ENCODE results near the gene PMM1.

Gene PMM1

GRCh38 chr22:41539146-41540005 is 50.3 kb downstream of the PMM1 start:
- no peak overlapping the region for H3K4me3 ChIP-seq (ENCODE audit: low read depth, low read length)

DNA sequence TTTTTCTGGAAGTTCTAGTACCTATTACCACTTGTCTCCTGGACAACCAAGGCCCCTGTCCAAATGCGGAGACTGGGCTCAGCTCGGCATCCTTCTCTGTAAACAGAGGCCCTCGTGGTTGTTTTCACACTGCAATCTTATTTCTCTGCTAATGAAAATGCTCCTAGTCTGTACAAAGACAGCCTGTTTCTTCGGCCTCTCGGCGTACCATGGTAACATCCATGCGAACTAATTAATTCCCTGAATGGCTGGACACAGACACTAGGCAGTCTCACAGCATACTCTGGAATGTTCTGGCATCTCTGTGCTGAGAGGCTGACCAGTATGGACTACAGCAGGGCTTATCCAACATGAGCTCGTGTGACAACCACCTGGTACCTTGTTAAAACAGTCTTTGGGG is 51.1 kb downstream of the PMM1 start:
- no peak overlapping the region for H3K4me3 ChIP-seq (ENCODE audit: low read depth, low read length)

DNA sequence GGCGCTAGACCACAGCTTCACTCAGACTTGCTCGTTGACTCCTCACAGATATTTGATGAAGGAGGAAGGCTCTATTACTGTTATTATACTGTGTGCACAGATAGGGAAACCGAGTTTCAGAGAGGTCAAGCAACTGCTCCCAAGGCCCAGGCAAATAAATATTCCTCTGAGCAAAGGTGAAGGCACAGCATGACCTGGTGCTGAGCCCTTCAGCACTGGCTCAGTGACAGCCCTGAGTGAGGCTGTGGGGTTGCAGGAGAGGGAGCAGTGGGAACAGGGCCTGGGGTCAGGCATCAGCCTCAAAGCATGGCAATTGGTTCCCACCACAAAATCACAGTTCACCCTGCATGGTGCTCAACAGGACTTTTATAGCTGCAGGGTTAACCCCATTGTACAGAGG is 52.4 kb downstream of the PMM1 start:
- no peak overlapping the region for H3K4me3 ChIP-seq (ENCODE audit: low read depth, low read length)

GRCh38 chr22:41535244-41535643 is 54.4 kb downstream of the PMM1 start:
- H3K4me3 ChIP-seq (ENCODE audit: low read depth, low read length): no peak overlapping the region

GRCh38 chr22:41534219-41534618 is 55.4 kb downstream of the PMM1 start:
- H3K4me3 ChIP-seq (ENCODE audit: low read depth, low read length): no peak overlapping the region

- H3K4me3 ChIP-seq (ENCODE audit: low read depth, low read length): no peak overlapping the region
Measured at GRCh38 chr22:41532908-41533825, 56.5 kb downstream of the PMM1 start.

DNA sequence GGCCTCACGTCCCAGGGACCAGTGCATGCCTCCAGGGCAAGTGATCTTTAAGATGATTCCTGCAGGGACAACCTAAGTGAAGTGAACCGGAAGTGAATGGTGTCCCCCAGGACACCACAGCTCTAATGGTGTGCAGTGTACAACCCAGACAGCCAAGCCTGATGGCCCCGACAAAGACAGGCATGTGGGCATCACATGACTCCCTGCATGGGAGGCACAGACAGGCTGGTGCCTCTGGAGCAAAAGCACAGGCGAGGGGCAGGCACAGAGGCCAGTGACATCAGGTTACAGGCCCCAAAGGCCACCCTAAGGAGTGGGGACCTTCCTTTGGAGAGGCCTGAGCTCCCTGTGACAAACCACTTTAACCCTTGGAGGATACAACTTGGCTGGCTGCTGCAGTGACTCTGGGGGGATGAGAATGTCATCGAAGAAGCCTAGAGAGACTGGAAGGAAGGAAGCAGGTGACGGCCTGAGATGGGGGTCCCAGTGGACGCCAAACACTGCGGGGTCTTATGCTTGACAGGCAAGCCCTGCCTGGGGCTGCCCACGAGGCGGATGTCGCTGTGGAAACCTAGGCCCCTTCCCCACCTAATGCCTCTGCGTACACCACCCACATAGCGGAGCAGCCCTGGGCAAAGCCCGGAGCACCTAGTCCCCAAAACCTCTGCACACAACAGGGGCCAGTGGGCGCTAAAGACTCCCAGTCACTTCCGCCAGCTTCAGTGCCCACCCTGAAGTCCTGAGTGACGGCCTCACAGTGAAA is 57.7 kb downstream of the PMM1 start:
- H3K4me3 ChIP-seq (ENCODE audit: low read depth, low read length): no peak overlapping the region

GRCh38 chr22:41530890-41531714 is 58.5 kb downstream of the PMM1 start:
- H3K4me3 ChIP-seq (ENCODE audit: low read depth, low read length): no peak overlapping the region

GRCh38 chr22:41528938-41529561 is 60.6 kb downstream of the PMM1 start:
- no peak overlapping the region for H3K4me3 ChIP-seq (ENCODE audit: low read depth, low read length)

DNA sequence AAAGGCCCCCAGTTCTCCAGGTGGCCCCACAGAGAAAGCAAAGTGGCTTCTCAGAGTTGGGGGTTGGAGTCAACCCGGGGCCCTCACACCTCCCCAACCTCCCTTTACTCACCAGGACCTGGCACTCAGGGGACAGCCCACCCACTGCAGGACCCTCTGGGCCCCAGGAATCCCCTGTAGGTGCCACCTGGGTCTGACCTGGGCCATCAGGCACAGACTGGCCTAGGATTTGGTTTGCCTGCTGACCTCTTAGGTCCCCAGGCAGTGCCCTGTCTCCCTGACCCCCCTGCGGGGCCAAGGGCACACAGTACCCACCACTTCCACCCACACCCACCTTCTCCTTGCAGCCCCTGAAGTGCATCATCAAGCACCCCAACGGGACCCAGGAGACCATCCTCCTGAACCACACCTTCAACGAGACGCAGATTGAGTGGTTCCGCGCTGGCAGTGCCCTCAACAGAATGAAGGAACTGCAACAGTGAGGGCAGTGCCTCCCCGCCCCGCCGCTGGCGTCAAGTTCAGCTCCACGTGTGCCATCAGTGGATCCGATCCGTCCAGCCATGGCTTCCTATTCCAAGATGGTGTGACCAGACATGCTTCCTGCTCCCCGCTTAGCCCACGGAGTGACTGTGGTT is 61.4 kb downstream of the PMM1 start:
- no peak overlapping the region for H3K4me3 ChIP-seq (ENCODE audit: low read depth, low read length)

Measured in iPS-11a (cell line).